A549 (cell line): Measurements from ENCODE around the gene COPE. TPM values are rescaled to one million over a fixed set of nuclear protein-coding genes. Genes with fewer than 3 reads are reported as not detected.

ENCODE experiments used
- ATAC-seq, 2 experiments: fragments of 200-7000 bp in 1 of 2; fragments of >200 bp in 1 of 2; cut with Nextera tagmentation in 1 of 2; cut with Tn5 transposase in 1 of 2; 3 replicates each; pipeline versions ENCODE4 v1.8.0 to v1.9.1; 2018 to 2020; ENCODE audit warnings: mild to moderate bottlenecking in 1 of 2, moderate library complexity in 1 of 2
- CTCF ChIA-PET: fragments of 300-600 bp; sonication (Branson Sonifier 250); formaldehyde crosslinking; extraction: SDS; loops from one replicate; lab custom pipeline; 2021; ENCODE audit warnings: antibody characterized with exemption, inconsistent platforms; lab: Yijun Ruan, JAX
- POLR2A ChIA-PET: fragments of 350-600 bp; formaldehyde crosslinking; extraction: SDS; loops from one replicate; lab custom pipeline; 2021; ENCODE audit warnings: antibody characterized with exemption, inconsistent platforms; lab: Yijun Ruan, JAX
- DNase-seq, 2 experiments: peaks; one replicate each; pipeline versions ENCODE4 v3.0.0 to v3.0.0-alpha.2; 2011 to 2016; ENCODE audit warnings: low read depth in 1 of 2, low spot score in 1 of 2
- FAIRE-seq: peaks from 2 replicates; lab custom pipeline; 2011; peaks lifted over from hg19 to GRCh38; lab: Jason Lieb, UNC
- H3K27ac ChIP-seq, 2 experiments: fragments of >200 bp; sonication (Bioruptor Twin); formaldehyde crosslinking; 3 replicates each; pipeline ENCODE4 v1.5.1; 2016 to 2017
- H3K4me1 ChIP-seq: fragments of >200 bp; sonication (Bioruptor Twin); formaldehyde crosslinking; 3 replicates; pipeline ENCODE4 v1.6.1; 2016
- H3K4me2 ChIP-seq: fragments of >200 bp; sonication (Bioruptor Twin); formaldehyde crosslinking; 3 replicates; pipeline ENCODE4 v1.6.1; 2016
- H3K4me3 ChIP-seq: fragments of >200 bp; sonication (Bioruptor Twin); formaldehyde crosslinking; 3 replicates; pipeline ENCODE4 v1.5.1; 2016
- H3K9me3 ChIP-seq: fragments of >200 bp; sonication (Bioruptor Twin); formaldehyde crosslinking; 3 replicates; pipeline ENCODE4 v1.6.1; 2016
- CEBPB ChIP-seq, 2 experiments: fragments of >200 bp in 1 of 2; sonication (Bioruptor Twin) in 1 of 2; formaldehyde crosslinking in 1 of 2; IDR thresholded peaks; 2 replicates each; pipeline ENCODE4 v1.6.1; 2012 to 2016
- EHMT2 ChIP-seq: fragments of 200-600 bp; sonication (generic); IDR thresholded peaks from 2 replicates; pipeline ENCODE4 v1.6.1; 2016; ENCODE audit warnings: antibody characterized with exemption, low read depth, mild to moderate bottlenecking, moderate library complexity
- HDAC2 ChIP-seq: fragments of 200-600 bp; sonication (generic); IDR thresholded peaks from 2 replicates; pipeline ENCODE4 v1.6.1; 2016
- NPAS2 ChIP-seq: fragments of 250-450 bp; sonication (Bioruptor Pico); IDR thresholded peaks from 2 replicates; pipeline ENCODE4 v1.8.0; 2022; ENCODE audit warnings: mild to moderate bottlenecking, moderate library complexity, borderline replicate concordance
- POLR2A ChIP-seq: IDR thresholded peaks from 2 replicates; pipeline ENCODE4 v1.6.1; 2012; ENCODE audit warnings: mild to moderate bottlenecking, low read length
- RAD21 ChIP-seq, 2 experiments: fragments of >200 bp in 1 of 2; sonication (Bioruptor Twin) in 1 of 2; formaldehyde crosslinking in 1 of 2; IDR thresholded peaks in 1 of 2; conservative IDR thresholded peaks in 1 of 2; 2 replicates in 1 of 2; 3 replicates in 1 of 2; pipeline ENCODE4 v1.6.1; 2012 to 2018; ENCODE audit warnings: inconsistent platforms in 1 of 2
- RCOR1 ChIP-seq: fragments of 150-350 bp; IDR thresholded peaks from 2 replicates; pipeline ENCODE4 v1.6.1; 2014; ENCODE audit warnings: antibody characterized with exemption, low read length, low read depth
- SMC3 ChIP-seq: fragments of >200 bp; sonication (Bioruptor Twin); formaldehyde crosslinking; IDR thresholded peaks from 3 replicates; pipeline ENCODE4 v1.6.1; 2018; ENCODE audit warnings: inconsistent platforms
- ZFP36 ChIP-seq: fragments of 450-650 bp; IDR thresholded peaks from 2 replicates; pipeline ENCODE4 v1.6.1; 2014; ENCODE audit warnings: borderline replicate concordance; ENCODE audit not compliant: partially characterized antibody
- WGBS: methylation state at CpG from one replicate; pipeline ENCODE4 v1.1.6; 2017; ENCODE audit errors: missing lambda C conversion rate; 5-methylcytosine and 5-hydroxymethylcytosine counted together
- polyA plus RNA-seq, 4 experiments: library from polyadenylated mRNA; depleted of rRNA in 3 of 4; stranded (reverse); fragments of >200 nt; fragmentation: RNase III in 1 of 4; extraction: RNeasy Plus Mini Kit Qiagen cat#74134 plus additional on column Dnase treatment in 1 of 4; gene quantifications; 2 replicates in 3 of 4; 3 replicates in 1 of 4; pipeline ENCODE4 v1.2.3, GENCODE V29; 2011 to 2017
- TF ChIP-seq, protein P1 (sequence below): fragments of >200 bp; sonication (Bioruptor Twin); formaldehyde crosslinking; IDR thresholded peaks from 3 replicates; pipeline ENCODE4 v1.5.1; 2016
- TF ChIP-seq, protein P2 (sequence below): fragments of 250-450 bp; sonication (Bioruptor Pico); IDR thresholded peaks from 2 replicates; pipeline ENCODE4 v1.5.0; 2021; ENCODE audit warnings: mild to moderate bottlenecking, moderate library complexity, borderline replicate concordance
- TF ChIP-seq, protein P3 (sequence below): fragments of 150-350 bp; IDR thresholded peaks from 2 replicates; pipeline ENCODE4 v1.6.1; 2014; ENCODE audit warnings: low read depth, mild to moderate bottlenecking, low read length
- TF ChIP-seq, protein P4 (sequence below): fragments of 450-650 bp; IDR thresholded peaks from 2 replicates; pipeline ENCODE4 v1.6.1; 2014; ENCODE audit warnings: antibody characterized with exemption
- TF ChIP-seq, protein P5 (sequence below): IDR thresholded peaks from 2 replicates; pipeline ENCODE4 v1.6.1; 2012

Gene COPE
- polyA plus RNA-seq, 2 of the 4 experiments (the other 2 are of a cell fraction) = 94.0 to 114 TPM

DNA sequence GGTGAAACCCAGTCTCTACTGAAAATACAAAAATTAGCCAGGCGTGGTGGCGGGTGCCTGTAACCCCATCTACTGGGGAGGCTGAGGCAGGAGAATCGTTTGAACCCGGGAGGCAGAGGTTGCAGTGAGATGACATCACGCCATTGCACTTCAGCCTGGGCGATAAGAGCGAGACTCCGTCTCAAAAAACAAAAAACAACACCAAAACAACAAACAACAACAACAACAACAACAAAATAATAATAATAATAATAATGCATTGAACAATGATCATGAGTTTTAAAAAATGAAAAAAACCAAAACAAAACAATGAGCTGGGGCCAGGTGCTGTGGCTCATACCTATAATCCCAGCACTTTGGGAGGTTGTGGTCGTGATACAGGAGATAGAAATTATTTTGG lies 44.9 kb upstream of the COPE start:
- DNase-seq (no peak), FAIRE-seq (no peak), ATAC-seq (no peak)
- Histone ChIP-seq H3K4me2 (no peak overlapping the region), H3K9me3 (no peaks in the 10 kb centered on the region), H3K27ac (no peak overlapping the region), H3K4me3 (no peak overlapping the region), H3K4me1 (peaks cover 15% of the 10 kb centered on the region)
- ChIA-PET POLR2A (no interaction called here), CTCF (interaction anchor here (0.7 to 1.7 kb wide), 3 partner anchors 19 to 44 kb away, joined by 3 to 4 read pairs (median 4); no protein-coding TSS in a partner anchor)
- TF ChIP-seq, protein P1, sequence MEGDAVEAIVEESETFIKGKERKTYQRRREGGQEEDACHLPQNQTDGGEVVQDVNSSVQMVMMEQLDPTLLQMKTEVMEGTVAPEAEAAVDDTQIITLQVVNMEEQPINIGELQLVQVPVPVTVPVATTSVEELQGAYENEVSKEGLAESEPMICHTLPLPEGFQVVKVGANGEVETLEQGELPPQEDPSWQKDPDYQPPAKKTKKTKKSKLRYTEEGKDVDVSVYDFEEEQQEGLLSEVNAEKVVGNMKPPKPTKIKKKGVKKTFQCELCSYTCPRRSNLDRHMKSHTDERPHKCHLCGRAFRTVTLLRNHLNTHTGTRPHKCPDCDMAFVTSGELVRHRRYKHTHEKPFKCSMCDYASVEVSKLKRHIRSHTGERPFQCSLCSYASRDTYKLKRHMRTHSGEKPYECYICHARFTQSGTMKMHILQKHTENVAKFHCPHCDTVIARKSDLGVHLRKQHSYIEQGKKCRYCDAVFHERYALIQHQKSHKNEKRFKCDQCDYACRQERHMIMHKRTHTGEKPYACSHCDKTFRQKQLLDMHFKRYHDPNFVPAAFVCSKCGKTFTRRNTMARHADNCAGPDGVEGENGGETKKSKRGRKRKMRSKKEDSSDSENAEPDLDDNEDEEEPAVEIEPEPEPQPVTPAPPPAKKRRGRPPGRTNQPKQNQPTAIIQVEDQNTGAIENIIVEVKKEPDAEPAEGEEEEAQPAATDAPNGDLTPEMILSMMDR = no peak
- TF ChIP-seq, protein P2, sequence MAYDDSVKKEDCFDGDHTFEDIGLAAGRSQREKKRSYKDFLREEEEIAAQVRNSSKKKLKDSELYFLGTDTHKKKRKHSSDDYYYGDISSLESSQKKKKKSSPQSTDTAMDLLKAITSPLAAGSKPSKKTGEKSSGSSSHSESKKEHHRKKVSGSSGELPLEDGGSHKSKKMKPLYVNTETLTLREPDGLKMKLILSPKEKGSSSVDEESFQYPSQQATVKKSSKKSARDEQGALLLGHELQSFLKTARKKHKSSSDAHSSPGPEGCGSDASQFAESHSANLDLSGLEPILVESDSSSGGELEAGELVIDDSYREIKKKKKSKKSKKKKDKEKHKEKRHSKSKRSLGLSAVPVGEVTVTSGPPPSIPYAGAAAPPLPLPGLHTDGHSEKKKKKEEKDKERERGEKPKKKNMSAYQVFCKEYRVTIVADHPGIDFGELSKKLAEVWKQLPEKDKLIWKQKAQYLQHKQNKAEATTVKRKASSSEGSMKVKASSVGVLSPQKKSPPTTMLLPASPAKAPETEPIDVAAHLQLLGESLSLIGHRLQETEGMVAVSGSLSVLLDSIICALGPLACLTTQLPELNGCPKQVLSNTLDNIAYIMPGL (CRISPR knock-in tag) = no peak
- TF ChIP-seq SMC3 (no peak), NPAS2 (no peak), RCOR1 (no peak), ZFP36 (no peak), CEBPB (IDR thresholded peaks at IDR 0.05) (no peak)
- TF ChIP-seq, protein P3, sequence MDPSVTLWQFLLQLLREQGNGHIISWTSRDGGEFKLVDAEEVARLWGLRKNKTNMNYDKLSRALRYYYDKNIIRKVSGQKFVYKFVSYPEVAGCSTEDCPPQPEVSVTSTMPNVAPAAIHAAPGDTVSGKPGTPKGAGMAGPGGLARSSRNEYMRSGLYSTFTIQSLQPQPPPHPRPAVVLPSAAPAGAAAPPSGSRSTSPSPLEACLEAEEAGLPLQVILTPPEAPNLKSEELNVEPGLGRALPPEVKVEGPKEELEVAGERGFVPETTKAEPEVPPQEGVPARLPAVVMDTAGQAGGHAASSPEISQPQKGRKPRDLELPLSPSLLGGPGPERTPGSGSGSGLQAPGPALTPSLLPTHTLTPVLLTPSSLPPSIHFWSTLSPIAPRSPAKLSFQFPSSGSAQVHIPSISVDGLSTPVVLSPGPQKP = no peak
- 90% methylated on average over 9 of the region's 9 CpGs for WGBS

DNA sequence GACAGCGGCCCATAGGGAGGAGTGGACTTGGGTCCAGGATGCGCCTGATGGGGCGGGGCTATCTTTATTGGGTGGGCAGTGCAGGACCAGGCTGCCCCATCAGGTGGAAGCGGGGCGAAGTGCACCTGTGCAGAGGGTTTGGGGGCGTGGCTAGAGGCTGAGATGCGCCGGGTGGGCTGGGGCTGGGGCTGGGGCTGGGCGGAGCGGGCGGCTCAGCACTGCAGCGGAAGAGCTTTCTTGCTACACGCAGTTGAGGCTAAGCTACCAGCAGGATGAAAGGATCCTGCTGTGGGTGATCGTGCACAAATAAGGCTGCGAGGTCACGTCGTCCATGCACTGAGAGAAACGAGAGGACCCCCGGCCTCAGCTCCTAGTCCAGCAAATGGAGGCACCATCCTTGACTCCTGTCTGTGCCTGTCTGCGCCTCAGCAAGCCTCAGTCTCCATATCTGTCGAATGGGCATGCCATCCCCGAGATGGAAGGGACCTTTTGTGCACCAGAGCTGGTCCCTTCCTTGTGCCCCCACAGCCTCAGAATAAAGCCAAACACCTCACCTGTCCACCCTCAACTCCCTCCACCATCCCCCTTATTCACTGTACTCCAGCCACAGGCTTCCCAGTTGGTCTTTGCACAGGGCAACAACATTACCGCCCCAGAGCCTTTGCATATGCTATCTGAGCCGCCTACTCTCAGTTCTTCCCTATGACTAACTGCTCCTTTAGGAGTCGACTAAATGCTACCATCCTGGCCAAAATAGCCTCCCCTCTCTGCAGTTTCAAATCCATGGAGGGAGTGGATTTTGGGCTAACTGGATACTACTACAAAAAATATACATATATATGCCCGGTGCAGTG lies 42.8 kb upstream of the COPE start:
- peak in 1 of 2 experiments; percentile 34; a peak in 2 of 6 replicates for ATAC-seq
- no peak for DNase-seq
- Histone ChIP-seq H3K4me2 (no peak overlapping the region), H3K4me1 (no peaks in the 10 kb centered on the region), H3K27ac (no peak overlapping the region), H3K4me3 (no peak overlapping the region), H3K9me3 (no peaks in the 10 kb centered on the region)
- CTCF ChIA-PET = interaction anchor here (0.7 kb wide), 1 partner anchor 23 kb away, joined by 3 read pairs; no protein-coding TSS in a partner anchor
- no peak for FAIRE-seq
- 68% methylated on average over 18 of the region's 26 CpGs for WGBS
- TF ChIP-seq RAD21 (conservative IDR thresholded peaks at IDR 0.05 in 1 of 2, IDR thresholded peaks at IDR 0.05 in 1 of 2) = no peak
- TF ChIP-seq EHMT2 = no peak
- TF ChIP-seq SMC3 = no peak
- no peak for TF ChIP-seq HDAC2
- TF ChIP-seq POLR2A = no peak
- TF ChIP-seq, protein P4, sequence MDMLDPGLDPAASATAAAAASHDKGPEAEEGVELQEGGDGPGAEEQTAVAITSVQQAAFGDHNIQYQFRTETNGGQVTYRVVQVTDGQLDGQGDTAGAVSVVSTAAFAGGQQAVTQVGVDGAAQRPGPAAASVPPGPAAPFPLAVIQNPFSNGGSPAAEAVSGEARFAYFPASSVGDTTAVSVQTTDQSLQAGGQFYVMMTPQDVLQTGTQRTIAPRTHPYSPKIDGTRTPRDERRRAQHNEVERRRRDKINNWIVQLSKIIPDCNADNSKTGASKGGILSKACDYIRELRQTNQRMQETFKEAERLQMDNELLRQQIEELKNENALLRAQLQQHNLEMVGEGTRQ = no peak
- TF ChIP-seq, protein P5, sequence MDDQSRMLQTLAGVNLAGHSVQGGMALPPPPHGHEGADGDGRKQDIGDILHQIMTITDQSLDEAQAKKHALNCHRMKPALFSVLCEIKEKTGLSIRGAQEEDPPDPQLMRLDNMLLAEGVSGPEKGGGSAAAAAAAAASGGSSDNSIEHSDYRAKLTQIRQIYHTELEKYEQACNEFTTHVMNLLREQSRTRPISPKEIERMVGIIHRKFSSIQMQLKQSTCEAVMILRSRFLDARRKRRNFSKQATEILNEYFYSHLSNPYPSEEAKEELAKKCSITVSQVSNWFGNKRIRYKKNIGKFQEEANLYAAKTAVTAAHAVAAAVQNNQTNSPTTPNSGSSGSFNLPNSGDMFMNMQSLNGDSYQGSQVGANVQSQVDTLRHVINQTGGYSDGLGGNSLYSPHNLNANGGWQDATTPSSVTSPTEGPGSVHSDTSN = no peak
- POLR2A ChIA-PET = no interaction called here
